PC-3 (cell line): Measurements from ENCODE around the gene HOXD11. TPM values are rescaled to one million over a fixed set of nuclear protein-coding genes. Genes with fewer than 3 reads are reported as not detected.

Experiments used
- ATAC-seq: fragments of 200-7000 bp; cut with Tn5 transposase; 2 replicates; pipeline ENCODE4 v1.9.1; 2020; ENCODE audit warnings: mild to moderate bottlenecking, moderate library complexity
- BruUV-seq: library from RNA; stranded (reverse); fragments of 400-500 nt; replicated peaks from 2 replicates; lab custom pipeline; 2021; lab: Mats Ljungman, UMichigan
- CTCF ChIA-PET: fragments of 300-600 bp; sonication (Branson Sonifier 250); formaldehyde crosslinking; loops from one replicate; lab custom pipeline; 2022; ENCODE audit warnings: antibody characterized with exemption; lab: Charles Lee
- POLR2A ChIA-PET: fragments of 300-600 bp; sonication (Branson Sonifier 250); formaldehyde crosslinking; loops from one replicate; lab custom pipeline; 2022; ENCODE audit warnings: antibody characterized with exemption; ENCODE audit not compliant: unreplicated experiment; lab: Charles Lee
- DNase-seq: peaks from one replicate; pipeline ENCODE4 v3.0.0-alpha.2; 2015
- H2AFZ ChIP-seq: fragments of 300-600 bp; sonication (generic); 2 replicates; pipeline ENCODE4 v1.6.0; 2016; ENCODE audit warnings: antibody characterized with exemption, low read length
- H3F3A ChIP-seq: fragments of 300-600 bp; sonication (generic); one replicate; pipeline ENCODE4 v1.6.0; 2017; ENCODE audit warnings: antibody characterized with exemption, low read length, control low read depth, mild to moderate bottlenecking; ENCODE audit not compliant: unreplicated experiment
- H3K27ac ChIP-seq: fragments of 300-600 bp; sonication (generic); 2 replicates; pipeline ENCODE4 v1.5.1; 2016; ENCODE audit warnings: mild to moderate bottlenecking, low read length
- H3K27me3 ChIP-seq: fragments of 300-600 bp; sonication (generic); 2 replicates; pipeline ENCODE4 v1.6.1; 2016; ENCODE audit warnings: low read length, mixed read lengths
- H3K36me3 ChIP-seq: fragments of 300-600 bp; sonication (generic); 2 replicates; pipeline ENCODE4 v1.6.1; 2016; ENCODE audit warnings: low read depth, mixed run types, low read length, mixed read lengths
- H3K4me1 ChIP-seq: fragments of 300-600 bp; sonication (generic); 2 replicates; pipeline ENCODE4 v1.5.1; 2016; ENCODE audit warnings: low read length; ENCODE audit not compliant: insufficient read depth
- H3K4me2 ChIP-seq: fragments of 300-600 bp; sonication (generic); 2 replicates; pipeline ENCODE4 v1.6.0; 2016; ENCODE audit warnings: low read length
- H3K4me3 ChIP-seq: fragments of 300-600 bp; sonication (generic); 2 replicates; pipeline ENCODE4 v1.5.1; 2016; ENCODE audit warnings: mild to moderate bottlenecking, low read length, mixed read lengths
- H3K79me2 ChIP-seq: fragments of 300-600 bp; sonication (generic); 2 replicates; pipeline ENCODE4 v1.6.1; 2017; ENCODE audit warnings: low read length, mixed read lengths
- H3K9ac ChIP-seq: fragments of 300-600 bp; sonication (generic); 2 replicates; pipeline ENCODE4 v1.6.0; 2016; ENCODE audit warnings: mild to moderate bottlenecking, low read length
- H3K9me2 ChIP-seq: fragments of 300-600 bp; sonication (generic); replicated peaks from 2 replicates; pipeline ENCODE4 v1.6.1; 2016; ENCODE audit warnings: mixed run types, low read length, mixed read lengths
- H3K9me3 ChIP-seq: fragments of 300-600 bp; sonication (generic); 2 replicates; pipeline ENCODE4 v1.6.1; 2016; ENCODE audit warnings: low read length, mixed read lengths
- H4K20me1 ChIP-seq: fragments of 300-600 bp; sonication (generic); 2 replicates; pipeline ENCODE4 v1.6.1; 2016; ENCODE audit warnings: low read length, mixed read lengths
- EZH2 ChIP-seq: fragments of 300-600 bp; sonication (generic); IDR thresholded peaks from one replicate; pipeline ENCODE4 v1.6.1; 2017; ENCODE audit warnings: antibody characterized with exemption, mild to moderate bottlenecking, low read length; ENCODE audit not compliant: unreplicated experiment
- EZH2phosphoT487 ChIP-seq: fragments of 300-600 bp; sonication (generic); IDR thresholded peaks from 2 replicates; pipeline ENCODE4 v1.6.1; 2018; ENCODE audit warnings: mild to moderate bottlenecking, antibody characterized with exemption, low read length, borderline replicate concordance
- intact Hi-C: fragments of 100-400 bp; cut with micrococcal nuclease; formaldehyde crosslinking; loops from 2 replicates; pipeline ENCODE4 v1.9.0; 2023
- total RNA-seq: library from RNA; depleted of rRNA; stranded (reverse); fragments of >200 nt; gene quantifications from 2 replicates; pipeline ENCODE4 v1.2.3, GENCODE V29; 2014
- TF ChIP-seq, protein P1 (sequence below): fragments of 300-600 bp; sonication (generic); conservative IDR thresholded peaks from 2 replicates; pipeline ENCODE4 v1.5.1; 2017; ENCODE audit warnings: antibody characterized with exemption, low read depth, mild to moderate bottlenecking, low read length

Gene HOXD11
- total RNA-seq, 1 experiment from 2014 or later: not detected

DNA sequence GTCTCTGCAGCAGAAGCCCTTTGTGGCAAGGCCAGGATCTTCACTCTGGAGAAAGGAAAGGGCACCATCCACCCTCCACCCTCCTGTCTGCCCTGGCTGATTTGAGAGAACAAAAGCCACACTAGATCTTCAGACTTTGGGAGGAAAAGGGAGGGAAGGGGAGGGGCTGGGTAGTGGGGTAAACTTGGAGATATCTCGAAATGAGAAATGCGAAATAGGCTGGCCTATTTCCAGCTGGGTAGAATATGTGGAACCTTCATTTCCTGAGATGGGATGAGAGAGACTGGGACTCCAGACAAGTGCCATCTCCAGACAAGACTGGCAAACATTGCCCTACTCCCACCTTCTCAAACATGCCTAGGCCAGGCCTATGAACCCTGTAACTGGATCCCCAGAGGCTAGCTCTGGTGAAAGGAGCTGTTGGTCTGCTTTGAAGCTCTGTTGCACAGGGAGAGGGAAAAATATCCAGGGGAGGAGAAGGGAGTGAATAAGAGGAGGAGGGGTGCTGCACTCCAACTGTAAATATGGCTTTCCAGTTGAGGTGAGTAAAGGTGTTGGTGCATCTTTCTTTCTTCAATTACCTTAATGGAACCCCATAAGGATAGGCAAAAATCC is 5.8 kb upstream of the HOXD11 start:
- H3F3A ChIP-seq: no peaks in the 10 kb centered on the region
- H3K27ac ChIP-seq: no peak overlapping the region
- BruUV-seq: no TSS peak
- ATAC-seq (no peak), DNase-seq (no peak)
- peaks cover 5% of the 10 kb centered on the region for H3K27me3 ChIP-seq
- no peaks in the 10 kb centered on the region for H3K9me2 ChIP-seq
- CTCF ChIA-PET: no interaction called here
- no peaks in the 10 kb centered on the region for H3K36me3 ChIP-seq
- H3K4me1 ChIP-seq: peaks cover 10% of the 10 kb centered on the region
- H4K20me1 ChIP-seq: no peaks in the 10 kb centered on the region
- H3K4me3 ChIP-seq: no peak overlapping the region
- intact Hi-C loops: no loop called here
- H3K79me2 ChIP-seq: no peaks in the 10 kb centered on the region
- no peak overlapping the region for H3K9ac ChIP-seq
- no peak overlapping the region for H2AFZ ChIP-seq
- TF ChIP-seq, protein P1, sequence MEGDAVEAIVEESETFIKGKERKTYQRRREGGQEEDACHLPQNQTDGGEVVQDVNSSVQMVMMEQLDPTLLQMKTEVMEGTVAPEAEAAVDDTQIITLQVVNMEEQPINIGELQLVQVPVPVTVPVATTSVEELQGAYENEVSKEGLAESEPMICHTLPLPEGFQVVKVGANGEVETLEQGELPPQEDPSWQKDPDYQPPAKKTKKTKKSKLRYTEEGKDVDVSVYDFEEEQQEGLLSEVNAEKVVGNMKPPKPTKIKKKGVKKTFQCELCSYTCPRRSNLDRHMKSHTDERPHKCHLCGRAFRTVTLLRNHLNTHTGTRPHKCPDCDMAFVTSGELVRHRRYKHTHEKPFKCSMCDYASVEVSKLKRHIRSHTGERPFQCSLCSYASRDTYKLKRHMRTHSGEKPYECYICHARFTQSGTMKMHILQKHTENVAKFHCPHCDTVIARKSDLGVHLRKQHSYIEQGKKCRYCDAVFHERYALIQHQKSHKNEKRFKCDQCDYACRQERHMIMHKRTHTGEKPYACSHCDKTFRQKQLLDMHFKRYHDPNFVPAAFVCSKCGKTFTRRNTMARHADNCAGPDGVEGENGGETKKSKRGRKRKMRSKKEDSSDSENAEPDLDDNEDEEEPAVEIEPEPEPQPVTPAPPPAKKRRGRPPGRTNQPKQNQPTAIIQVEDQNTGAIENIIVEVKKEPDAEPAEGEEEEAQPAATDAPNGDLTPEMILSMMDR: no peak
- TF ChIP-seq EZH2 (no peak), EZH2phosphoT487 (no peak)
- H3K4me2 ChIP-seq: no peak overlapping the region
- POLR2A ChIA-PET: no interaction called here
- H3K9me3 ChIP-seq: no peaks in the 10 kb centered on the region

DNA sequence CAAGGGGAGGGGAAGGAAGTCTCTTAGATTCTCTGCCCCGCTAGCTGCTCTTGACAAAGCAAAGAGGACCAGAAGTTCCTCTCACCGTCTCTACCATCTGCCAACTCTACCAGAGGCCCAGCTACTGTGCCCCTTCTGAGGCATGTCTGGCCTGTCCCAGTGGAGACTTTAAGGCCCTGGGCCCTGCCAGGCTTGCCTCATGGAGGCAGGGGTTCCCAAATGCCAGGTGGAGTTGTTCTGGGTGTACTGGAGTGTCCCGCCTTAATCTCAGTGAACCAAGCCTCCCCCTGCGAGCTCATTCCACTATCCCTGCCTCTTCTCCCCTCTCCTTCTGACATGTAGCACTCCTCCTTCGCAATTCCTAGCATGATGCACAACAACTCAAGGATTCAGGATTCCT is 5.2 kb upstream of the HOXD11 start:
- Histone ChIP-seq H3F3A (no peaks in the 10 kb centered on the region), H2AFZ (no peak overlapping the region), H3K27ac (no peak overlapping the region), H3K9ac (no peak overlapping the region), H3K79me2 (no peaks in the 10 kb centered on the region), H3K4me2 (no peak overlapping the region), H3K9me3 (no peaks in the 10 kb centered on the region), H3K4me1 (peaks cover 10% of the 10 kb centered on the region), H3K4me3 (no peak overlapping the region), H3K27me3 (peaks cover 10% of the 10 kb centered on the region), H3K36me3 (no peaks in the 10 kb centered on the region), H4K20me1 (no peaks in the 10 kb centered on the region), H3K9me2 (no peaks in the 10 kb centered on the region)
- DNase-seq (no peak), ATAC-seq (no peak)
- TF ChIP-seq EZH2 (no peak), EZH2phosphoT487 (no peak)
- TF ChIP-seq, protein P1: no peak
- BruUV-seq: no TSS peak
- ChIA-PET POLR2A (no interaction called here), CTCF (no interaction called here)
- intact Hi-C loops: no loop called here

DNA sequence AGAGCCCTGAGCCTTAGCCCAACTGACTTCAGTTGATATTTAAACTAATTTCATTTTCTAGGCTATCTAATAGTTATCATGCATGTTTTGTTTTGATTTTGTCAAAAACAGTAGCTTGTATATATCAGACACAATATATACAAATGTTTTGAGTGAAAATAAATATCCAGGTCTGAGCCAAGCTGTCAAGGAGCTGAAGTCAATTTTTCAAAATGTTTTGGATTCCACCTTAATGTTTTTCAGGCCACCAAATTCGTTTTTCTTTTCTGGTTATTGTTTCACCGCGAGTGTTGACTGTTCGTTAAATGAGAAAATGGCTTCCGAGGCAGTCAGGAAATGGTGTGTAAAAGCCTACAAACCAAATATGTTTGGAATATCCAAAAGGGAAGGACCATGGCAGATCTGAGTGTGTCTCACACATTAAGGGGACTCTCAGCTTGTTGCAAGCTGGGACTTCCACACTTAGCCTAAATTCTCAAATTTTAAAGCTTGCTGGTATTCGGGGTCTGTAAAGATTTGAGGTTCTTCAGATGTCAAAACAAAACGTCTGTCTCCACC is 4.7 kb upstream of the HOXD11 start:
- Histone ChIP-seq H3F3A (no peaks in the 10 kb centered on the region), H3K4me1 (peaks cover 15% of the 10 kb centered on the region), H3K9me3 (no peaks in the 10 kb centered on the region), H3K4me3 (no peak overlapping the region), H3K79me2 (no peaks in the 10 kb centered on the region), H3K36me3 (no peaks in the 10 kb centered on the region), H3K9me2 (no peaks in the 10 kb centered on the region), H3K27me3 (peaks cover 15% of the 10 kb centered on the region), H3K9ac (no peak overlapping the region), H4K20me1 (no peaks in the 10 kb centered on the region), H2AFZ (no peak overlapping the region), H3K27ac (no peak overlapping the region), H3K4me2 (no peak overlapping the region)
- TF ChIP-seq, protein P1: no peak
- no peak for TF ChIP-seq EZH2
- no peak for TF ChIP-seq EZH2phosphoT487
- ChIA-PET CTCF (no interaction called here), POLR2A (no interaction called here)
- ATAC-seq: no peak
- DNase-seq: no peak
- BruUV-seq: no TSS peak
- intact Hi-C loops: no loop called here
